Activated effector memory CD4-positive, alpha-beta T cell treated with anti-CD3 and anti-CD28 coated beads, Interleukin-2, amount 50 U/mL, for 16 hours (primary cell): ENCODE data around the gene IYD.

Experiments used
- DNase-seq: peaks from one replicate; pipeline ENCODE4 v3.0.0-alpha.2; 2020

Gene IYD

DNA sequence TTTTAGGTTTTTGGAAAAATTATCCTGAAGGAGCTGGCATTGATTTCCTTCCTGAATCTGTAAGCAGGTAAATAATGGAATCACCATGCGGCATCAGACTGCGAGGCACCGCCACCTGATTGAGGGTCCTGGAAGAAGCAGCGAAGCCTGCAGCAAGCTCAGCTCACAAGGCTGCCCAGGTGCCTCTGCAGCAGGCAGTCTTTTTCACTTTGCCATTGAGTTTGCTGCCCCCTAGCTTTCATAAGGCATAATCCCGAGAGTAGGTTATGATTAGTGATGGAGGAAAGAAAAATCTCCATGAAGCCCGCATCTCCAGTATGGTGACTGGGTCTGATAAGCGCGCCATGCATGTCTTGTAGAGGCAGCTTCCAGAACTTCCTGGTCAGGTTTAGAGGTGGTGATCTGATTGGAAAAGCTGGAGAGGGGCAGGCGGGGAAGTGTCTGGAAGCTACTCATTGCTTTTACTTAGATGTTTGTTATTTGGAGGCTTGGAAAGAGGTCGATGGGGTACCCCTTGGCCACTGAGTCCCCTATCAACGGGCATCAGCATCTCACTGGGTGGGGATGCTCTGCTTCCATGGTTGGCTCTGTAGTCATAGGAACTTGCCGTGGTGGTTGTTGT, 26.7 kb downstream of the IYD start:
- DNase-seq = no peak

GRCh38 chr6:150403458-150404246, 34.8 kb downstream of the IYD start:
- no peak for DNase-seq

DNA sequence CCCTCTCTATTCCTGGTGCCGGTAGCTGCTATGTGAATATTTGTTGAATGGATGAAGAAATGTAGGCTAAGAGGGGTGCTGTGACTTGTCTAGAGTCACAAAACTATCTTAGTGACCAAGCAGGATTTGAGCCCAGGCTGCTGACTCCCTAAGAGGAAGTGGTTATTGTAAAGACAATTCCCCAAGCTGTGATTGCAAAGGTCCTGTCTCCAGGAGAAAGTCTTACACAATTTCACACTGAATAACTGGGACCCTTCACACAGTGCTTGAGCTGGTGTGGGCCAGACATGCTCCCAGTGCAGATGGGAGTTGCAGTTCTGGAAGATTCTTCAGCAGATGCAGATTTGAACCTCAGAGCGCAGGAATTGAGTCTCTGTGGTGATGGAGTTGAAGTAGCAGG, 38.1 kb downstream of the IYD start:
- DNase-seq = no peak

DNA sequence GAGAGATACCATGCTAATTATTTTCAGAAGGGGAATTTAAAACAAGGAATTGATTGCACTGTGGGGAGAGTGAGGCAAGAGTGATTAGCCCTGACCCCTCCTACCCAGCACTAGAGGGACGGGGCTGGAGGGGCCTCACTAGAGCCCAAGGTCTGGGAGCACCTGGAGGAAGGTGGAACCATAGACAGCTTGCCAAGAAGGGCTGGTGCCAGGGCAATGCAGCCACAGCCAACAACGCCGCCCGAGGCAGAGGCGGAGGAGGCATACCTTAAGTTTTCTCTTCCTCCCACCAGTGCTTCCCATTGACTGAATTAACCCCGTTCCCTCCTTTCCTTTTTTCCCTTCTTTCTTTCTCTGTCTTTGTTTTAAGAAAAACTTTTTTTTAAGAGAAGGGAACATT, 40.0 kb downstream of the IYD start:
- DNase-seq = no peak

- DNase-seq = no peak
These were observed 40.8 kb downstream of the IYD start for GRCh38 chr6:150409576-150410066.

DNA sequence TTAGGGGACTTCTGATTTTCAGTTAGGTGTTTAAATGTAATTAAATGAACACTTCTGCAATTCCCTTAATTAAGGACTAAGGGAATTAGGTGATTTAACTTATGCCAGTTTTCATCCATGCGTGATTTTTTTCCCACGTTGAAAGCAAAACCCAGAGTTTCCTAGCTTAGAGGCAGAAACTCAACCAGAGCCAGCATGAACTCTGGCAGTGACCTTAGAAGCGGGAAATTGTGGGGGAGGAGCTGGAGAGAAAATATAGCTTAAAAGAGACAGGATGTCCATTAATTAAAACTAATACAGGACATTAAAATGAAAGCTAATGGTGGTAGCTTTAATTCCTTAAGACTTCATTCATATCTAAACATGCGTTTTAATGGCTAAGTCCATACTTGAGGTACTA, 41.6 kb downstream of the IYD start:
- DNase-seq = no peak

DNA sequence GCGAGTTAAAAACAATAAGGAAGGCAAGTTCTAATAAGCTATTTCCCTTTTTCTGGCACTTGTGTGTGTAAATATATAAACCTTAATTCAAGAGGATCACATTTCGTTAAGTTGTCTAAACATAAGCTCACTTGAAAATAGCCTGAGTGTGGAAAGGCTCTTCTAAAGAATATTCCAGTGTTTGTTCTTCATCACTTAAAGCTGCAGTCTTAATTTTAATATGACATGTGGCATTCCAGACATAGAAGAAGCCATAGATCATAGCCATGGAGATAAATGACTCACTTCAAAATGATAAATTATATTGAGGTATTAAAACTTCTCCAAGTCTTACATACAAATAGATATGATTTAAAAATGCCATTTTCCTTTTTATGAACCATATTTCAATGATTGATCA, 42.1 kb downstream of the IYD start:
- no peak for DNase-seq

GRCh38 chr6:150412221-150412620, 43.4 kb downstream of the IYD start:
- DNase-seq = no peak

DNA sequence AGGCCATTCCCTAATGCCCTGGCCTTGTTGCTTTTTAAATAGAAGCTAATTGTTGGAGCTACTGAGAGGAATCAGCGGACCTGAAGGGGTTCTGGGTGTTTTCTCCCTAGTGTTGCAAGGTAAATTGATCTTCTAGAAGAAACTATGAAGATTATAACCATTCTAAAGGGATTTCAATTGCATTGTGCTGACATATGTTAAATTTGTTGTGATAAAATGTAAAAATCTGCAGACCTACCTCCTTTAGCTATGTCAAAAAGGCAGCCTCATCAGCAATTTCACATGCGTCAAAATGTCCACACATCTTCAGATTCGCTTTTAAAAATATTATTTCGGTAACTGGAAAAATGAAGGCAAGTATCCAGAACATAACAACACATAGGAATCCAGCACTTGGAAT, 44.4 kb downstream of the IYD start:
- DNase-seq = no peak

- DNase-seq = no peak
These were observed 45.0 kb downstream of the IYD start for GRCh38 chr6:150413781-150414281.

DNA sequence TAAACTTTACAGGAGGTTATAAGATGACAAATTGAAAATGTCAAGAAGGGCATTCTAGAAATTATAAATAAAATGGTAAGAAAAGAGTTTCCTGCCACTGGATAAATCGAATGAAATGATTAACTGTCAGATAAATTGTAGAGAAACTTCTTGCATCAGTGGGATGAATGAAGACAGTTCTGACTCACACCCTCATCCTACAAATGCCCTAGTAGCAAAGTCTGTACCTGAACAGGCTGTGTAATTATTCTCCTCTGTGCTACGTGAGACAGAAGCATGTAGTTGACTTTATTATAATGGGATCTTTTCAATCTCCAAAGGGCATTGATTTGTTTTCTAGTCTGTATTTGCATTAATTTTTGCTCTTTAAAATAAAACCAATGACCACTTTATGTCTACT, 47.3 kb downstream of the IYD start:
- DNase-seq = no peak

DNA sequence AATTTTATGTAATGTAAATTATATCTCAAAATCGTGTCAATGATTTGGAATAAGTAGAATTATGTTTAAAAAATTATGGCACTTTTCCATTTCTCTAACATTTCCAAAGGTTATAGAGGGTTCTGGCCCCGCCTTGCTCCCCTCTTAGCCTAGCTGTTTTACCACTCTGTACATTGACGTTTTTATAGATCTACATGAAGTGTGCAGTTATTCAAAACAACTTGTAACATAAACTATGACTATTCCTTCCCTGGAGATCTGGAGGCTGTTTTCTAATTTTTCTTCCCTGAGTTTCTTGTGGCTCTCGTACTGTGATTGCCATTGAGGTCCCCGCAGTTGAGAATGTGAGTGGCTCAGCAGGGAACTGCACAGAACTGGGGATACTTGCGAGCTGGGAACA, 48.4 kb downstream of the IYD start:
- DNase-seq = no peak

GRCh38 chr6:150417899-150418826, 49.4 kb downstream of the IYD start:
- DNase-seq = no peak

- peak; percentile 82 for DNase-seq
These were observed 50.2 kb downstream of the IYD start for GRCh38 chr6:150418827-150419594.

DNA sequence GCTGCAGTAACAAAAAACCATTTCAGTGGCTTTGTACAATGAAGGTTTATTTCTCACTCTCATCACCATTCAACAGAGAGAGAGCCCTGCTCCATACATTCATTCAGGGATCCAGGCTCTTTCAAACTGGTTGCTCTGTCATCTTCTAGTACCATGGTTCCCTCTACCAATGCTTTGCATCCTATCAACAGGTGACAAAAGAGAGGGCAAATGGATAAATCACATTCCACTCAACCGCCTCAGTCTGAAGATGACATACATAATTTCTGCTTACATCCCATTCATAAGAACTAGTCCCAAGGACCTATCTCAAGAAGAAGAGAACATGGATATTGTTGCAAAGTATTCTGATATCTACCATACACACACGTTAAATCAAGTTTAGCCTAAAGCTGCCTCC, 51.6 kb downstream of the IYD start:
- DNase-seq = no peak

DNA sequence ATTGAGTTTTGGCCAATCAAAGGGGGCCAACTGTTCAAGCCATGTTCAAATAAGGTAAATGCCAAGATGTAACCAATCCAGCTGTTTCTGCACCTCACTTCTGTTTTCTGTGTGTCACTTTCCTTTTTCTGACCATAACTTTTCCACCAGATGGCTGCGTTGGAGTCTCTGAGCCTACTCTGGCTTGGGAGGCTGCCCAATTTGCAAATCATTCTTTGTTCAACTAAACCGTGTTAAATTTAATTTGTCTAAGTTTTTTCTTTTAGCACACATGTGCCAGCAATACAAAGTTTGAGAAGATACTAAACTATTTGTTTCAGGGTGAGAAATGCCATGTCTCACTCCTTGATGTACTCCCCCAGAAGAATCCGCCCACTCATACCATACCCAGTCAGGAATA, 52.1 kb downstream of the IYD start:
- DNase-seq = no peak

DNA sequence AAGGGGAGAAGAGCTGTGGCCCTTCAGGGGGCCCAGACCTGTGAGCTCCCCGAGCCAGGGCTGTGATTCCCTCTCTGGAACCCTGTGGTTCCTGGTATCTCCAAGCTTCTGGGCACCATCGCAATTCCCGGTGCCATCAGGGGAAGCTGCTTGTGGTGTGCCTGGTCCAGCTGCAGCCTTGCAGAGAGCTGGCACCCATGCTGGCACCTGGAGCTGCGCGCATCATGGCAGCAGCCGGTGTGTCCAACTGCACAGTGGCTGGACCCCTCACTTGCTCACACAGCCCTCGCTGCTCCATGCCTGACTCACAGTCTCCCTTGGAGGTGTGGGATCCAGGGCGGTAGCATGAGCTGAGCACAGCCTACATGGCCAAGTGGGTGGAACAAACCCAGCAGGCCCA, 56.7 kb downstream of the IYD start:
- no peak for DNase-seq

- DNase-seq = no peak
These were observed 57.4 kb downstream of the IYD start for GRCh38 chr6:150426198-150426597.

- no peak for DNase-seq
These were observed 58.3 kb downstream of the IYD start for GRCh38 chr6:150427037-150427602.

DNA sequence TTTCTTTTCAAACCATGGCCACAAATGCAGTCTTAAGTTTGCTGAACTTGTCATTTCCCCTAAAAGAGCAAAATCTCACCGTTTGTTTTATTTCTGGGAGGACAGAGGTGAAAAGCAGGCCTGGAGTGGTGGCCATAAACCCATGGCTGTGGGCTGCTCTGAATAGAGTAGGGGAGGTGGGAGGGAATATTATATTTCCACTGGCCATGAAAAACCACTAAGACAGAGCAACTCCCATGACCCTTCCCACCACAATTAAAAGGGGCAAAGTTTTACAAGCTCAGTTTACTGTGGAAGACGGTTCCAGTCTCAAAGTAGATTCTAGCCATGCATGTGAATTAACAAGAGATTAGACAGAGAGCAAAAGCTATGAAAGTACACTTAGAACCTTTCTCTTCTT, 59.0 kb downstream of the IYD start:
- DNase-seq = no peak

DNA sequence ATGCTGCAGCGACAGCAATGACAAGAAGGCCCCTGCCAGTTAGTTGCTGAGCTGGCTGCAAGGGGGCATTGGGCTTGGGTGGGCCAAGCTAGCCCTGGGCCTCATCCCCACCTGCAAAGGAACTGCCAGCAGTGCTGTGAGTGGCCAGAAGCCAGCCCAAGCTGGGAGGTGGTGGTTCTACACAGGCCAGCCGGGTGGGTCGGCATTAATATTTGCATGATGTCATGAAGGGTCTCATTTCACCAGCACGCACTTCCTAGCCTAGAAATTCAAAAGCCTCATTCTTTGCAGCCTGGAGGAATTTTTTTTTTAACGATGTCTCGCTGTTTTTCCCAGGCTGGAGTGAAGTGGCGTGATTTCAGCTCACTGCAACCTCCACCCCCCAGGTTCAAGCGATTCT, 62.0 kb downstream of the IYD start:
- no peak for DNase-seq

DNA sequence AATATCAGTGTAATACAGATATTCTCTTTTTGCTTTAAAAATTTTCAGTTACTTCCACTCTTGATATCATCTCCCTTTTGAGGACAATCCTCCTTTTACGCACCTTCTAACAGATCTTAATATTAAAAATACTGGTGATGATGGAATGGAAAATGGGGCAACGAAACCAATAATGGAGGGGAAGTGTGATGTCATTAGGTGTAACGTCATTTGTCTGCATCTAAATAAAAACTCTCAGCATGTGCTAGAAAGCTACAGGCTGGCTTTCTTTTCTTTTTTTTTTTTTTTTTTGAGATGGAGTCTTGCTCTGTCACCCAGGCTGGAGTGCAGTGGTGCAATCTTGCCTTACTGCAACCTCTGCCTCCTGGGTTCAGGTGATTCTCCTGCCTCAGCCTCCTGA, 66.5 kb downstream of the IYD start:
- DNase-seq = no peak
